Fibroblast of peridontal ligament (primary cell): ENCODE results near the gene RSRC1.
"Not testable (repeated sequence)": the region's sequence is repeated elsewhere in the genome, so short reads cannot be mapped to it uniquely, and the experiment has no call there.

Experiments
- DNase-seq: peaks from one replicate; pipeline ENCODE4 v3.0.0-alpha.2; 2010; ENCODE audit errors: extremely low read depth

The RSRC1 gene

DNA sequence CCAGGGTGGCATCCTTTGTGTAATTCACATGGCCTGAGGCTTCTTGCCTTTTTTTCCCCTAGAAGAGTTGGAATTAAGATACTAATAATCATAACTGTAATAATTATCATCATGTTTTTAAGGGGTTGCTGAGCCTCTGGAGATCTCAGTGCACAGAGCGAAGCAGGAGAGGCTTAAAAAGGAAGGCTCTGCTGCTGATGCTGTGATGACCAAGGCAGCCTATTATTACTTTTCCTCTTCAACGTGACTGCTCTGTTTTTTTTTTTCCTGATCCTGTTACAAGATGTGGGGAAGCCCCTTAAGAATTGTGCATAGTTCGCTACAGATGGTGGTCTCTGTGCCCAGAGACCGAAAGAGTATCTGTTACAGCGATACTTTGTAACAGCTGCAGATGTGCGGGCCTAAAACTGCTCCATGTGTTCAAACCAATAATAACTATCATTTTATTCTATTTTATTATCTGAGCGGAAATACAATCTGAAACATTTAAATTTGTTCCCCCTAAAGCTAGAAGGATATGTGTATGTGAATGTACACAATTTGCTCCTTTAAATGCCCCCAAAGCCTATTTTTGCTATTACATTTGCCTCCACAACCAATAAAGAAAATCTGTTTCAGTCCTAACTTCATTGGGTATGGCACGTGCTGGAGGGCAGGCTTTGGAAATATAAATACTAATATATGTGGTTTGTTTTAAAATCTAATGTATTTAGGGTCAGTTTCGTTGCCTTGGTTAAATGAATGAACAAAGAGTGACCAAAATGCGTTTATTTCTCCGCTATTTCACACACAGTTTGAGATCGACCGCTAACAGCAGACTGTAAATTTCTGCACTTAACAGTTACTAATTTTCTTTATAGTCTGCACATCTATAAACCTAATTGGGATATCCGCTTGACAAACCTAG is 8.3 kb upstream of the RSRC1 start:
- no peak for DNase-seq

DNA sequence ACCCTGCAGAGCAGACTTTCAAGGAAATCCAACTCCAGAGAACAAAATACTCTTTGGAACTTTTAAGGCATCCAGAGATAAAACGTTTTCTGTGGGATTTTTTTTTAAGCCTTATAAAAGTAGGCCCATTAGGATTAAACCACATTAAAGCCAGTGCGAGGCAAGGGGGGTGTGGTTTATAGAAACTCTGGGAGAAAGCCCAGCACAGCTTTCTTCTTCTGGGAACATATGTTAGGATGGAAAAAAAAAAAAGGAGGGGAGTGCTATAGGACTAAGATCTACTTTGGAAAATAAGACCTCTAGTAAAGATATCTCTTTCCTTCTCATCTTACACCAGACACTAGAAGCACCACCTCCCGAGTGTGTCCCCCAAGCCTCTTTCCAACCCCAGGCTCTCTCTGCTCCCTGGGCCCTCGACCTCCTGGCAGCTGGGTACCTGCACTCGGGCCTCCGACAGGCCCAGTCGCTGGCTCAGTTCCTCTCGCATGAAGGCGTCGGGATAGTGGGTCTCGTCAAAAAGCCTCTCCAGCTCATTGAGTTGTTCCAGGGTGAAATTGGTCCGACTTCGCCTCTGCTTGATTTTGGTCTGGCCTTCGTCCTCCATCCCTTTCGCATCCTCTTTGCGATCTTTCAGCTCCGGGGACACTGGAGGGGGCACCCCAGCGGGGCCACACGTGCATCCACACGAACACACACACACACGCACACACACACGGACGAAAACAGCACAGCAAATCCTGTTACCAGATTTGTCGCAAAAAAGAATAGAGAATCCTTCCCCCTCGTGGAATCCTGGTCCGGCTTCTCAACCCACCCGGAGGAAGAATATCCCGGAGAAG is 7.4 kb upstream of the RSRC1 start:
- no peak for DNase-seq

DNA sequence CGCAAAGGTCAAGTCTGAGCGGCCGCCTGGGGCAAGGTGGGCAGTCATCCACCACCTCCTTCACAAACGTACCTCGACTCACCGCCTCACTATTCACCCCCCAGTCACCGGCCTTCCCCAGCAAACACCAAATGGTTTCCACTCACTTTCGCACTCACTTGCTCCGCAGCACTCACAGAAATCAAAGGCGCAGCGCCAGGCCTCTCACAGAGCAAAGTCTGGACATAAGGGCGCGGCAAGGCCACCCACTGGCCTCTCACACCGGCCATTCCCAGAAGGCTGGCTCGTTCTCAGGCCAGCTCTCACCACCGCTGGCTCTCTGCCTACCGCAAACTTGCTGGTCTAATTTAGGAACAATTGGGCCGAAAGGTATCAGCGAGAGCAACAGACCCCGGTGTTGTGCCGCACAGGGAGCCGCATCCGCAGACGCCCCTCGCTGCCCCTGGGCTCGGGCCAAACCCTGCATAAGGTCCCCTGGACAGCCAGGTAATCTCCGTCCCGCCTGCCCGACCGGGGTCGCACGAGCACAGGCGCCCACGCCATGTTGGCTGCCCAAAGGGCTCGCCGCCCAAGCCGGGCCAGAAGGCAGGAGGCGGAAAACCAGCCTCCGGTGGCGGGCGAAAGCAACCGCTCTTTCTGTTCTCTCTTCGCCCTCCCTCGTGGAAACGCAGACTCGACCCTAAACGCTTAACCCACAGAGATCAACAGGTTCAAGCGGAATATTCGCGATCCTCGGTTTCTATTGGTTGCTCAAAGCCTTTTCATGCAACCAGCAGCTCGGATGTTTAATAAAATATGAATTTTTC is 6.6 kb upstream of the RSRC1 start:
- no peak for DNase-seq

DNA sequence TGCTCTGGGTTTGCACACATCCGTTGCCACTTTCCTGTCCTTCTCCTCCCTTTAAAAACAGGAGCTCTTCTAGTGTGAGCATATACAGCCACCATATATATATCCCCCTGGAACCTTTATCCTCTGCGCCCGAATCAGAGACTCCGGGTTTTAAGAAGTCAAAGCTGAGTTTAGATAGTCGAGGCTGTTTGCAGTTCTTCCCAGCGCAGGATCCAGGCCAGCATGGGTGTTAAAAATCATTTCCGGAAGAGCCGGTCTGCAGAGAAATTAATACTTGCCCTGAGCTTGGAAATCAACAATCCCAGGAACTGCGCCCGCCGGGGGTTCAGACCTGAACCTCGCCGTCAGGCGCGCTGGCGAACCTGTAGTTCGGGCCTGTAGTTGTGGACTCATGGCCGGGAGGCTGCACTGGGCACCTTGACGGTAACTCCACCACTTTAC is 6.0 kb upstream of the RSRC1 start:
- DNase-seq: no peak

DNA sequence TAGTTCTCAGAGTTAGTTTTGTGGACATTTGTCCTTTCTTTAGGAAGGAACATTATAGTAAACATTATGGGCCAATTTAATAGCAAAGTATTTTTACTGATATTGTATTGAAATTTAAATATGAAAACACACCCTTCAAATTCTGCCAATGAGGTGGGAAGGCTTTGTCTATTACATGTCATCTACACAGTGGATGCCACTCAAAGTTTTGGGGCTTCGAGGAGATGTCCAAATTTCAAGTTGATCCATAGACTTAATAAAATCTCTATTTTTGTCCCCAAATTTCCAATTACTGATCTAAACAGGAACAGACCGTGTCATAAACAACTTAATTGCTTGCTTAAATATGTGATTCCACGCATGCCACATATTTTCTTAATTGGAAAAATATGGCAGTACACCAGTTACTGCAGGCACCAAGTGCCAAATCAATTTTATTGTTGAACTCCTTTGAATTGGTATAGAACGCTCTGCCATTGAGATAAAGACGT is 5.4 kb upstream of the RSRC1 start:
- DNase-seq: no peak

DNA sequence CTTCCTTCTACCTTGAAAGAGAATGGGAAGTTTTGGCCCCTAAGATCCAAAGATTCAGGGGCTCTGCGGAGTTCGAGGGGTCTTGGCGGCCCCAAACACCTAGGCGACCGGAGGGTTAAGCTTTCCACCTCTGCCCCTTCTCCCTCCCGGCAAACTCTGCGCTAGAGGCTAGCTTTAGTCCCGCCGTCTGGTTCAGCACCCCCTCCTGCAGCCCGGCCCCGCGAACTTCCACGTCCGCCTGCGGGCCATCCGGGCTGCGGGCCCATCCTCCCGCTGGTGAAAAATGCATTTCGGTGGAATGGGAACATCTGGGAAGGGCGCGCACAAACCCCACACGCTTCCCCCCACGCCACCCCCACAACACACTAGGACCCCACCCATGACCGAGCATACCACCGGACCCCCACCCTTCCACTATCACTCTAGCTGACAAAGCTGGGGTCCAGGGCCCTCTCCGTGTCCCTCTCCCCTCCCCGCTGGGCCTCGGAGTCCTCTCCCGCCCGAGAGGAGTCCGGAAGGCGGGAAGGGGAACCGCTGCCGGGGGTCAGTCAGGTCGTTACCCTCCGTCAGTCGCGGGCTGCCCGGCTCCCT is 4.7 kb upstream of the RSRC1 start:
- no peak for DNase-seq

DNA sequence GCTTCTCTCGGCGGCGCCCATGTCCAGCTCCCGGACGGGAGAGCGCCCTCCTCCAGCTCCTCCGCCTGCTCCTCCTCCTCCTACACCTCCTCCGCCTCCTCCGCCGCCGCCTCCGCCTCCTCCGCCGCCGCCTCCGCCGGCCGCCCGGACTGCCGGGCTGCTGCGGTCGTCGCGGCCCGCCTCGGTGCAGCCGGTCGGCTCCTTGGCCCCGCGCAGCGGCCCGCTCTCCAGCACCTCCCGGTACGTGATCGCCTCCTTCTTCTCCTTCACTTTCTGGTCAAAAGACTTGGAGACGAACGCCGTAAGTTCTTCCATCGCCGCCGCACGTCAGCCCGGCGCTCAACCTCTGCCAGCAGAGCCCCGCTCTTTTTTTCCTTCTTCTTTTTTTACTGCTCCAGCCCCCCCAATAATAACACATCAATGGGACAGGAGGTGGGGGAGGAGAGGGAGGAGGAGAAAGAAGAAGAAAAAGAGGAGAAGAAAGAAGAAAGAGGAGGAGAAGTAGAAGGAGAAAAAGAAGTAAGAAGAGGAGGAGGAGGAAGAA is 4.1 kb upstream of the RSRC1 start:
- no peak for DNase-seq

DNA sequence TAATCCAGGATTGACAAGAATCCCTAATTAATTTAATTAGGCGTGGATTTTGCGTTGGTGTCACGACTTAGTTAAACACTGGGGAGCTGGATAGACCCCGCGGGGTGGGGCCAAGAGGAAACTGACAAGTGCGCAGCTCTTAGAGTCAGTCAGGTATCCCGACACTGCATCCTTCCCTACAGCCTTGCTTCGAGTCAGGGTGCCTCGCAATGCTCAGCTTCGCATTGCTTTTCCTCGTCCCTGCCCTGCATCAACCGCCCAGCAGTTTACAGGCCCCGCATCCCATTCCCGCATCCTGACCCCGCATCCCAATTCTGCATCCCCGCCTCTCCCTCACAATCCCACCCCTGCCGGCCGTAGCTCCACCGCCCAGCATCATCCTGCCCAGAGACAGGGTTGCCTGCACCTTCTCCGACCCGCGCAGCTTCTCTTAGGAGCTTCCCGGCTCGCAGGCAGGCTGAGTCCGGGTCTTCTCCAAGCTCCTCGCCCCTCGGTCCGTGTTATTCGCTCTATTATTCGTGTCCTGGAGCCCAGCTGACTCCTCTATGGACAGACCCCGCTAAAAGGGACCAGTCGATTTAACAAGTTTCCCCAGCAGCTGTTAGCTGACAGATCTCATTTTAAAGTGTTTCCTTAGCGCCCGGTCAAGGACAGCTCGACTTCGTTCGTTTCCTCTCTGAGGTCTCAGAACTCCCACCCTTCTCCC is 3.0 kb upstream of the RSRC1 start:
- DNase-seq: no peak

DNA sequence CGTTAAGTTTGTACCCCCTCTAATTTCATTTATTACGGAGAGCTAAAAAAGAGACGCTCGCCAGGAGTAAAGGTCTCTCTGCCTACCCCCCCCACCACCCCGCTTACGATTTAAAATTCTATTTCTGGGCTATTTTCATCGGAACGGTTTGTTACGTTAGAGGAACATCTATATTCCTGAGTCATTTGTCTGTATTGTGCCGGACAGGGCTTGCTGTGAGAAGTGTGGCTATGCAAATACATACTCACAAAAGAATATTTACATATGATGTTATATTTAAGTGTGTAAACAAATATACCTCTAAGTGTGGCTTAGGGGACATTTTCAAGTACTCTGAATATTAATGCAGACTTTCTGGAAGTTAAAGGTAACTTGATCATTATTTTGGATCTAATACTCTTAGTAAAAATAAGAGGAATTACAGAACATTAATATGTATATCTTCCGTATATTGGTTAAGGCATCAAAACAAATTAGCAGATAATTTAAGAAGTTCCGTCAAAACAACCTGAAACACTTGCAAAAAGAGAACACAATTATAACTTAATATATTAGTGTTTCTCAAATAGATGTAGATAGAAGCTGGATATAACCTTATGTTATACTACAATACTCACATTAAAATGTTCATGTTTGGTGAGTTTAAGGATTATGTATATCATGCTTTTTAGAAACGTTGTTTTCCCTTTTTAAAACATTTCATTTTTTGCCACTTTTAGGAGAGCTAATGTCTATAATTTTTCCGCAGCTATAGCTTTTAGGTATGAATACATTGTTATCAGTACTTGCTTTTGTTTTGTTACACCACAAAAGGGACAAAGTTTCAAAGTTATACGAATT is 2.1 kb upstream of the RSRC1 start:
- DNase-seq: no peak

DNA sequence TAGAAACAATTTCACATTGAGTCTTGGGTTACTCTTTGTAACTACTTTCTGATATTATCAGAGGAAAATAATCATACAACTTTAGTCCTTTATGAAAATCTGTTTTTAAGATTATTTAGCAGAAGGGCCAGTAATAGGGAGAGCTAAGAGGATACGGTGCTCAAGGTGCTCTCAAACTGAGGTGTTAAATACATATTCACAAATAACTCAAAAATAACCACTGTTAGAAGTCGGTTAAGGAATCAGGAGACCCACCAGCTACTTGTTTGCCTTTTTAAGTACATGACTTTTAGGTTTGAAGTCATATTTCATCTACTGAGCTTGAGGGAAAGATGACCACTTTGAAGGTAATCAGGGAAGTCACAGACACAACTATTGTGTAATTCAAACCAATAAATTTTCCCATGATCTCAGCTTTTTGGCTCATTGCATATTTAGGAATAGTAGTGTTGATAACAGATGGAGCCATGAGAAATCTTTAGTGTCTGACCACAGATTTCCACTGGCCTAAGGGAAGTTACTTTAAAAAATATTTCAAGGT is 1.4 kb upstream of the RSRC1 start:
- DNase-seq: no peak

DNA sequence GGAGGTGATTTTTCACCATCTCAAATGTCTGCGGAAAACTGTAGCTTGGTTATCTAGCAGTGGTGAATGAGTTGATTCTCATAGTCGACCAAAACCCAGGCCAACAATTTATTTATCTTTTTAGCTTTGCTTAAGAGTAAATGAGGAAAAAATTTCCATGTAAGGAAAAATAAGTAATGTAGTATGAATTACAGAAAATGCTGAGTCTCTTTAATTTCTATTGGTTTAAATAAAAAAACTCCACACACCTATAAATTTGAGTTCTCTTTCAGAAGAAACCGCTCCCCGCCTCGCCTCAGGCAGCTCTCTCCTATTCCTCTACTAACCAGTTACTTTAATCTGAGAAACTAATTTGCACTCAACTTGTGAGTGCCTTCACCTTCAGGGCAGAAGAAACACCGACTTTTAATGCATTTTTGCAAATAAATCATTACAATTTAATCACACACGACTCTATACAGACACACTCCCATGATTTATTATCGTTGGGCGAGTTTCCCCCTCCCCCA is 540 bp upstream of the RSRC1 start:
- no peak for DNase-seq

DNA sequence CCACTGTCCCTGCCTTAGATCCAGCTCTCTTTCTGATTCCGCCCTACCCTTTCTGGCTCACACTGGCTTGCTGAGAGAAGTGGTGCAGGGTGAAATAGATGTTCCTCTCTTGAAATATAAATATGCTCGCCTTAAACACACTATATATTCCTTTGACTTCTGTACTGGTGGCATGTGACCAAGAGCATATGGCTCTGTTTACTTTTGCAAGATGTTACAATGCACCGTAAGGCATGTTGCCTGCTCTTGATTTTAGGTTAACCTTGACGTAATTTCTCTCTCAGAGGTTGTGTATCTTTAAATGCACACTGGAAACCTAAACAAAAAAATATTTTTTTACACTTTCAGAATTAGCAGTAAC is 749 bp downstream of the RSRC1 start:
- no peak for DNase-seq

DNA sequence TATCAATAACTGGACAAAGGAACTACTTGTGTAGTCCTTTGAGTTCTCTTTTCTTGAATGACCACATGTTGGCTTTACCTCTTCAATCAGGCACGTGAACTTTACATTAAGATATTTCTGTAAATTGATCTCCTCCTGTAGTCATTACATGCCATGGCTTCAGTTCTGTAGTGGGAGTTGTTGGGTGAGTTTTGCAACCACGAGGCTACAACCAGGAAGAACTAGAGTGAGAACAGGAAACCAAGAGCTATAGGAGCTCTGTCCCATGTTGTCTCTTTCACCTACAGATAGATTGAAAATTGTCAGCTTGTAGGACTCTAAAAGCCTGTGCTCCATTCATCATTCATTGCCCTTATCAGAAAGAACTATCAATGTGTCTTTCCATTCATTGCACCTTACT is 2.0 kb downstream of the RSRC1 start:
- no peak for DNase-seq

DNA sequence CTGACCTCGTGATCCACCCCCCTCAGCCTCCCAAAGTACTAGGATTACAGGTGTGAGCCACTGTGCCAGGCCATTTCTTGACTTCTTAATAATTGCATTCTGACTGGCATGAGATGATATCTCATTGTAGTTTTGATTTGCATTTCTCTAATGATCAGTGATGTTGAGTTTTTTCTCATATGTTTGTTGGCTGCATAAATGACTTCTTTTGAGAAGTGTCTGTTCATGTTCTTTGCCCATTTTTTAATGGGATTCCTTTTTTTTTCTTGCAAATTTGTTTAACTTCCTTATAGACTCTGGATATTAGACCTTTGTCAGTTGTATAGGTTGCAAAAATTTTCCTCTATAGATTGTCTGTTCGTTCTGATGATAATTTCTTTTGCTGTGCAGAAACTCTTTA is 3.7 kb downstream of the RSRC1 start:
- DNase-seq: not testable (repeated sequence)

DNA sequence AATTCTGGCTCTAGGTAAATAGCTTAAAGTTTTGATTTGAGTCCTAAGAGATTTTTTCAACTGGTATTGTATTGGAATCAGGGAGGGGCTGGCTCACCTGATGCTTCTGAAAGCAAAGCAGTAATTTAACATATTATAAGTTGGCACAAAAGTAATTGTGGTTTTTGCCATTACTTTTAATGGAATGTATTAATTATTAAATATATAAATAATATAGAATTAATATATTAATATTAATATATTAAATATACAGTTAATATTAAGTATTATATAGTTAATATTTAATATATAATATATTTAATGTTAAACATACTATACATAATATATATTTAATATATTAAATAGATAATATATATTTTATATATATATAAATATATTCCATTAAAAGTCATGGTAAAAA is 10.4 kb downstream of the RSRC1 start:
- no peak for DNase-seq

DNA sequence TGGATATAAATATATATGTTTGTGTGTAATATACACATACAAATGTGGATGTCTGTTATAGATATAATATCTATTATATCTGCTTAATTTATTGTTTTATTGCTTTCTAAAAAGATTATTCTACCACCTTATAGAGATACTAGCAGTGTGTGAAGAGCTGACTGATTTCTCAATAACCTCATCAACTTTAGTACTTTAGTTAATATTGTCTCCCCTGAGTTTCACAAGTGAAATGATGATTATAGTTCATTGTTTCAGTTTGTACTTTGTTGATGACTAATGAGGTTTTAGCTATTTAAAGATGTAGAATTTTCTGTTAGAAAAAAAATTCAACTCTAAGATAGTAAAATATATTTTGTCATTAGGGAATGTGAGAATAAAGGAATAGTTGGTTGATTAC is 11.4 kb downstream of the RSRC1 start:
- DNase-seq: no peak

DNA sequence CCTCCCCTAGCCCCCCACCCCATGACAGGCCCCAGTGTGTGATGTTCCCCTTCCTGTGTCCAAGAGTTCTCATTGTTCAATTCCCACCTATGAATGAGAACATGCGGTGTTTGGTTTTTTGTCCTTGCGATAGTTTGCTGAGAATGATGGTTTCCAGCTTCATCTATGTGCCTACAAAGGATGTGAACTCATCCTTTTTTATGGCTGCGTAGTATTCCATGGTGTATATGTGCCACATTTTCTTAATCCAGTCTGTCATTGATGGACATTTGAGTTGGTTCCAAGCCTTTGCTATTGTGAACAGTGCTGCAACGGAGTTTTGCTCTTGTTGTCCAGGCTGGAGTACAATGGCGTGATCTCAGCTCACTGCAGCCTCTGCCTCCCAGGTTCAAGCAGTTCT is 12.8 kb downstream of the RSRC1 start:
- DNase-seq: not testable (repeated sequence)

DNA sequence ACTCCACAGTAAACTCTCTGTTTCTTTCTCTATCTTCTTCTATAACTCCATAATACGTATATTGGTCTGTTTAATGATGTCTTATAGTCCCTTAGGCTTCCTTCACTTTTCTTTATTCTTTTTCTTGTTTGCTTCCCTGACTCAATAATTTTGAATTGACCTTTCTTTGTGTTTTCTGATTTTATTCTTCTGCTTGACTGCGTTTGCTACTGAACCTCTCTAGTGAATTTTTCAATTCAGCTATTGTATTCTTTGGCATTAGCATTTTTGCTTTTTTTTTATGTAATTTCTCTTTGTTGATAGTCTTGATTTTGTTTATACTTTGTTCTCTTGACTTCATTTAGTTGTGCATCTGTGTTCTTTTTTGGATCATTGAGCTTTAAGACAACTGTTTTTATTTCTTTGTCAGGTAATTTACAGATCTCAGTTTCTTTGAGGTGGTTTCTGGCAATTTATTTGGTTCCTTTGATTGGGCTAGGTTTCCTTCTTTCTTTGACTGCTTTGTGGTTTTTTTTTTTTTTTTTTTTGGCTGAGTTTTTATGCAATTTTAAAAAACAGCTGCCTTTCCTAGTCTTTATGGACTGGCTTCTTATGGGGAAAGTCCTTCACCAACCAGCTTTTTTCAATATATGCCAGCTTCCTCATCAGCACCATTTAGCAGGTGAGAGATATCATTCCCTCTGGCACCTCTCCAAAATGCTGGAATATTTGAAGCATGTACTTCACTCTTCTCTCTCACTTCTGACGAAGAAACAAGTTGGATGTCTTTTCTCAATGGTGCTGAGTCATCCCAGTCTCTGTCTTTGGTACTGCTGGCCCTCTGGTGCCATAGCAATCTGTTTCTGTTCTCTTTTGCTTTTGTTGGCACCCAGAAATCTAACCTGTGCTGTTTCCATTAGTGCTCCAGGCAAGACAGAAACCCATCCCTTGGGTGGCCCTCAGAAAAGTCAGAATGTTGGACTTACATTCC is 17.6 kb downstream of the RSRC1 start:
- DNase-seq: peak; percentile 31
